GM12864 (cell line): ENCODE data around the gene MACROD2.

Experiments used
- DNase-seq: peaks from one replicate; pipeline ENCODE4 v3.0.0-alpha.2; 2011; ENCODE audit warnings: low read depth
- H3K4me3 ChIP-seq: 2 replicates; pipeline ENCODE4 v1.5.1; 2011; ENCODE audit warnings: mild to moderate bottlenecking, low read depth, low read length, control low read depth
- CTCF ChIP-seq: IDR thresholded peaks from 2 replicates; pipeline ENCODE4 v1.5.1; 2011; ENCODE audit warnings: low read depth, mild to moderate bottlenecking, moderate library complexity, low read length, control low read depth, inconsistent platforms; ENCODE audit errors: missing control alignments

Gene MACROD2

GRCh38 chr20:15166744-15167143 is 1171.4 kb downstream of the MACROD2 start:
- DNase-seq: no peak
- no peak overlapping the region for H3K4me3 ChIP-seq
- no peak for TF ChIP-seq CTCF

- H3K4me3 ChIP-seq: no peak overlapping the region
- TF ChIP-seq CTCF: no peak
- DNase-seq: no peak
These were observed 1175.7 kb downstream of the MACROD2 start for GRCh38 chr20:15171016-15171415.

GRCh38 chr20:15176929-15177328 is 1181.6 kb downstream of the MACROD2 start:
- H3K4me3 ChIP-seq: no peak overlapping the region
- DNase-seq: no peak
- no peak for TF ChIP-seq CTCF

GRCh38 chr20:15178581-15178980 is 1183.3 kb downstream of the MACROD2 start:
- DNase-seq: no peak
- H3K4me3 ChIP-seq: no peak overlapping the region
- TF ChIP-seq CTCF: no peak

- H3K4me3 ChIP-seq: no peak overlapping the region
- DNase-seq: no peak
- TF ChIP-seq CTCF: no peak
These were observed 1184.1 kb downstream of the MACROD2 start for GRCh38 chr20:15179381-15179780.

GRCh38 chr20:15179781-15180180 is 1184.5 kb downstream of the MACROD2 start:
- no peak overlapping the region for H3K4me3 ChIP-seq
- no peak for TF ChIP-seq CTCF
- no peak for DNase-seq

- no peak for DNase-seq
- no peak overlapping the region for H3K4me3 ChIP-seq
- no peak for TF ChIP-seq CTCF
These were observed 1190.0 kb downstream of the MACROD2 start for GRCh38 chr20:15185322-15185721.
